Ishikawa (cell line): ENCODE measurements around the gene CYYR1.

Experiments
- CEBPB ChIP-seq: IDR thresholded peaks from 2 replicates; pipeline ENCODE4 v1.6.1; 2012
- EGR1 ChIP-seq: IDR thresholded peaks from 2 replicates; pipeline ENCODE4 v1.6.1; 2012
- EP300 ChIP-seq: IDR thresholded peaks from 2 replicates; pipeline ENCODE4 v1.6.1; 2012; ENCODE audit warnings: borderline replicate concordance
- MAX ChIP-seq: IDR thresholded peaks from 2 replicates; pipeline ENCODE4 v1.6.1; 2012
- RAD21 ChIP-seq: IDR thresholded peaks from 2 replicates; pipeline ENCODE4 v1.6.1; 2012; ENCODE audit warnings: low read depth
- REST ChIP-seq: IDR thresholded peaks from 2 replicates; pipeline ENCODE4 v1.6.1; 2012; ENCODE audit warnings: low read depth, mild to moderate bottlenecking
- TAF1 ChIP-seq: IDR thresholded peaks from 2 replicates; pipeline ENCODE4 v1.6.1; 2012; ENCODE audit warnings: low read depth, mild to moderate bottlenecking
- TCF12 ChIP-seq: IDR thresholded peaks from 2 replicates; pipeline ENCODE4 v1.6.1; 2012; ENCODE audit warnings: low read depth
- TEAD4 ChIP-seq: IDR thresholded peaks from 2 replicates; pipeline ENCODE4 v1.6.1; 2012
- YY1 ChIP-seq: IDR thresholded peaks from 2 replicates; pipeline ENCODE4 v1.6.1; 2012; ENCODE audit warnings: low read depth
- ZBTB7A ChIP-seq: IDR thresholded peaks from 2 replicates; pipeline ENCODE4 v1.6.1; 2012; ENCODE audit warnings: low read depth

GRCh38 chr21:26559099-26559498, 14.0 kb downstream of the CYYR1 start:
- TF ChIP-seq ZBTB7A (no peak), MAX (no peak), EP300 (no peak), TAF1 (no peak), YY1 (no peak), CEBPB (no peak), RAD21 (no peak), TEAD4 (no peak), REST (no peak), TCF12 (no peak), EGR1 (no peak)
